H9 (cell line): ENCODE data around the gene CXCR4. TPM values are rescaled to one million over a fixed set of nuclear protein-coding genes. Genes with fewer than 3 reads are reported as not detected.

Source experiments
- DNase-seq: peaks from one replicate; pipeline ENCODE4 v3.0.0-alpha.2; 2017
- H2AFZ ChIP-seq: one replicate; pipeline ENCODE4 v1.6.1; 2013; ENCODE audit warnings: mild to moderate bottlenecking, low read length, control low read depth, moderate library complexity
- H2AK5ac ChIP-seq: 2 replicates; pipeline ENCODE4 v1.6.1; 2013; ENCODE audit warnings: low read length, control low read depth, mixed read lengths; ENCODE audit not compliant: insufficient read length
- H2BK120ac ChIP-seq: one replicate; pipeline ENCODE4 v1.6.1; 2013; ENCODE audit warnings: low read depth, mild to moderate bottlenecking, low read length, control low read depth, inconsistent platforms; ENCODE audit not compliant: poor library complexity, severe bottlenecking
- H2BK12ac ChIP-seq: 2 replicates; pipeline ENCODE4 v1.6.1; 2013; ENCODE audit warnings: low read length, control low read depth, mixed read lengths, low read depth; ENCODE audit not compliant: insufficient read length
- H2BK15ac ChIP-seq: 2 replicates; pipeline ENCODE4 v1.6.1; 2013; ENCODE audit warnings: low read depth, low read length, control low read depth
- H2BK20ac ChIP-seq: one replicate; pipeline ENCODE4 v1.6.1; 2013; ENCODE audit warnings: low read depth, mild to moderate bottlenecking, low read length, control low read depth, inconsistent platforms; ENCODE audit not compliant: poor library complexity, severe bottlenecking
- H2BK5ac ChIP-seq: 2 replicates; pipeline ENCODE4 v1.6.1; 2013; ENCODE audit warnings: low read length, control low read depth, mixed read lengths; ENCODE audit not compliant: insufficient read length
- H3K14ac ChIP-seq: 2 replicates; pipeline ENCODE4 v1.6.1; 2013; ENCODE audit warnings: low read length, control low read depth; ENCODE audit not compliant: insufficient read depth
- H3K18ac ChIP-seq: 2 replicates; pipeline ENCODE4 v1.6.1; 2013; ENCODE audit warnings: low read depth, mild to moderate bottlenecking, mixed read lengths, low read length, control low read depth; ENCODE audit not compliant: insufficient read length
- H3K23ac ChIP-seq: 2 replicates; pipeline ENCODE4 v1.6.1; 2013; ENCODE audit warnings: low read length, control low read depth, mixed read lengths, low read depth; ENCODE audit not compliant: insufficient read length
- H3K23me2 ChIP-seq: 2 replicates; pipeline ENCODE4 v1.6.1; 2013; ENCODE audit warnings: low read depth, mild to moderate bottlenecking, mixed read lengths, low read length, control low read depth; ENCODE audit not compliant: insufficient read length, poor library complexity, severe bottlenecking
- H3K27ac ChIP-seq: 2 replicates; pipeline ENCODE4 v1.5.1; 2013; ENCODE audit warnings: low read length, control low read depth, mixed read lengths, low read depth; ENCODE audit not compliant: insufficient read length
- H3K27me3 ChIP-seq: 2 replicates; pipeline ENCODE4 v1.6.1; 2013; ENCODE audit warnings: low read length, control low read depth, inconsistent platforms; ENCODE audit not compliant: insufficient read depth
- H3K4ac ChIP-seq: 2 replicates; pipeline ENCODE4 v1.6.1; 2013; ENCODE audit warnings: low read depth, mild to moderate bottlenecking, control low read depth, inconsistent platforms, low read length, moderate library complexity
- H3K4me1 ChIP-seq: 2 replicates; pipeline ENCODE4 v1.6.1; 2013; ENCODE audit warnings: low read length, control low read depth, inconsistent platforms; ENCODE audit not compliant: insufficient read depth
- H3K4me2 ChIP-seq: 2 replicates; pipeline ENCODE4 v1.6.1; 2013; ENCODE audit warnings: low read length, control low read depth, mixed read lengths; ENCODE audit not compliant: insufficient read length, insufficient read depth
- H3K56ac ChIP-seq: 2 replicates; pipeline ENCODE4 v1.6.1; 2013; ENCODE audit warnings: low read depth, mild to moderate bottlenecking, mixed read lengths, low read length, control low read depth; ENCODE audit not compliant: insufficient read length
- H3K79me1 ChIP-seq: 2 replicates; pipeline ENCODE4 v1.6.1; 2013; ENCODE audit warnings: low read depth, mild to moderate bottlenecking, moderate library complexity, low read length, control low read depth, inconsistent platforms; ENCODE audit not compliant: insufficient read depth, poor library complexity, severe bottlenecking
- H3K79me2 ChIP-seq: 2 replicates; pipeline ENCODE4 v1.6.1; 2013; ENCODE audit warnings: low read length, control low read depth, inconsistent platforms; ENCODE audit not compliant: insufficient read depth
- H3K9ac ChIP-seq: 2 replicates; pipeline ENCODE4 v1.6.1; 2013; ENCODE audit warnings: low read length, control low read depth, mixed read lengths; ENCODE audit not compliant: insufficient read length; ENCODE audit errors: extremely low read depth
- H3K9me3 ChIP-seq: one replicate; pipeline ENCODE4 v1.6.1; 2013; ENCODE audit warnings: low read depth, low read length, inconsistent platforms; ENCODE audit not compliant: control insufficient read depth
- H3T11ph ChIP-seq: one replicate; pipeline ENCODE4 v1.6.1; 2013; ENCODE audit warnings: mild to moderate bottlenecking, low read length, control low read depth, inconsistent platforms
- H4K20me1 ChIP-seq: one replicate; pipeline ENCODE4 v1.6.1; 2013; ENCODE audit not compliant: control insufficient read depth, insufficient read length, insufficient read depth
- H4K5ac ChIP-seq: 2 replicates; pipeline ENCODE4 v1.6.1; 2013; ENCODE audit warnings: low read depth, mild to moderate bottlenecking, mixed read lengths, low read length, control low read depth; ENCODE audit not compliant: insufficient read length
- H4K8ac ChIP-seq: replicated peaks from 2 replicates; pipeline ENCODE4 v1.6.1; 2013; ENCODE audit warnings: low read length, control low read depth, mixed read lengths, low read depth; ENCODE audit not compliant: insufficient read length
- H4K91ac ChIP-seq: 2 replicates; pipeline ENCODE4 v1.6.1; 2013; ENCODE audit warnings: low read depth, mild to moderate bottlenecking, moderate library complexity, mixed read lengths, low read length, control low read depth; ENCODE audit not compliant: insufficient read length
- H3K27ac Mint-ChIP-seq, 3 experiments: 2 replicates in 2 of 3; 3 replicates in 1 of 3; pipeline ENCODE4 v1.8.0; 2020 to 2021; ENCODE audit warnings: mixed read lengths in 3 of 3, mild to moderate bottlenecking in 1 of 3, moderate library complexity in 1 of 3
- H3K27me3 Mint-ChIP-seq: 2 replicates; pipeline ENCODE4 v1.8.0; 2021; ENCODE audit warnings: low read depth, mild to moderate bottlenecking, moderate library complexity, mixed read lengths
- H3K36me3 Mint-ChIP-seq, 3 experiments: 2 replicates in 2 of 3; 3 replicates in 1 of 3; pipeline ENCODE4 v1.8.0; 2020 to 2021; ENCODE audit warnings: low read depth in 3 of 3, mixed read lengths in 3 of 3; ENCODE audit not compliant: insufficient read depth in 1 of 3
- H3K4me1 Mint-ChIP-seq, 2 experiments: 2 replicates each; pipeline ENCODE4 v1.8.0; 2020; ENCODE audit warnings: mixed read lengths in 2 of 2
- H3K4me3 Mint-ChIP-seq, 2 experiments: 2 replicates in 1 of 2; 3 replicates in 1 of 2; pipeline ENCODE4 v1.8.0; 2020 to 2021; ENCODE audit warnings: mild to moderate bottlenecking in 2 of 2, mixed read lengths in 2 of 2, moderate library complexity in 1 of 2
- H3K9me3 Mint-ChIP-seq, 2 experiments: 2 replicates in 1 of 2; 3 replicates in 1 of 2; pipeline ENCODE4 v1.8.0; 2020; ENCODE audit warnings: mild to moderate bottlenecking in 2 of 2, mixed read lengths in 2 of 2, moderate library complexity in 1 of 2
- CTCF ChIP-seq: fragments of 200-600 bp; sonication (generic); conservative IDR thresholded peaks from 3 replicates; pipeline ENCODE4 v1.8.0; 2021; ENCODE audit warnings: antibody characterized with exemption, mild to moderate bottlenecking
- WGBS: extraction: QIAGEN DNeasy Blood & Tissue Kit; methylation state at CpG from one replicate; pipeline ENCODE4 v1.1.7; 2013; ENCODE audit warnings: missing lambda C conversion rate, low lambda C conversion rate, mixed read lengths; ENCODE audit not compliant: insufficient read length; ENCODE audit errors: extremely low coverage; 5-methylcytosine and 5-hydroxymethylcytosine counted together
- total RNA-seq: library from RNA; stranded (reverse); gene quantifications from 2 replicates; pipeline ENCODE4 v1.2.1, GENCODE V29; 2021

CXCR4 gene
- total RNA-seq, 1 experiment from 2014 or later = 1.0 TPM

GRCh38 chr2:136125236-136125635 lies 7.3 kb upstream of the CXCR4 start:
- H3K4me2 ChIP-seq = no peak overlapping the region
- H3K27ac ChIP-seq = no peak overlapping the region
- Mint-ChIP-seq H3K36me3 (no peaks in the 10 kb centered on the region), H3K4me3 (no peak overlapping the region), H3K9me3 (no peaks in the 10 kb centered on the region), H3K27ac (no peak overlapping the region), H3K27me3 (peaks cover 19% of the 10 kb centered on the region), H3K4me1 (peaks cover 57 to 61% of the 10 kb centered on the region in 2 experiments)
- H3K9me3 ChIP-seq = no peaks in the 10 kb centered on the region
- H3K14ac ChIP-seq = no peak overlapping the region
- H2BK12ac ChIP-seq = no peak overlapping the region
- H3K23ac ChIP-seq = no peak overlapping the region
- H2BK15ac ChIP-seq = no peak overlapping the region
- H3K79me2 ChIP-seq = no peaks in the 10 kb centered on the region
- H2BK5ac ChIP-seq = no peak overlapping the region
- H2BK20ac ChIP-seq = no peak overlapping the region
- H3K4me1 ChIP-seq = peaks cover 5% of the 10 kb centered on the region; the same call in 1 of the 2 replicates
- no peak for TF ChIP-seq CTCF
- no peak overlapping the region for H3K4ac ChIP-seq
- no peaks in the 10 kb centered on the region for H4K20me1 ChIP-seq
- no peaks in the 10 kb centered on the region for H3K79me1 ChIP-seq
- H3K27me3 ChIP-seq = no peaks in the 10 kb centered on the region
- H3K23me2 ChIP-seq = no peaks in the 10 kb centered on the region
- no peak overlapping the region for H2BK120ac ChIP-seq
- no peak overlapping the region for H3T11ph ChIP-seq
- no peak overlapping the region for H4K5ac ChIP-seq
- no peak overlapping the region for H2AK5ac ChIP-seq
- H4K91ac ChIP-seq = no peak overlapping the region
- WGBS = no CpG with 5 or more reads among the region's 6 CpGs
- no peak for DNase-seq
- no peak overlapping the region for H3K56ac ChIP-seq
- H3K18ac ChIP-seq = no peak overlapping the region
- H4K8ac ChIP-seq = no peak overlapping the region
- H3K9ac ChIP-seq = no peak overlapping the region
- no peak overlapping the region for H2AFZ ChIP-seq
